Measurements from ENCODE around the gene TUBG2. TPM values are rescaled to one million over a fixed set of nuclear protein-coding genes. Genes with fewer than 3 reads are reported as not detected.

Gene TUBG2
- total RNA-seq, 1 experiment from 2014 or later: 20.9 TPM

DNA sequence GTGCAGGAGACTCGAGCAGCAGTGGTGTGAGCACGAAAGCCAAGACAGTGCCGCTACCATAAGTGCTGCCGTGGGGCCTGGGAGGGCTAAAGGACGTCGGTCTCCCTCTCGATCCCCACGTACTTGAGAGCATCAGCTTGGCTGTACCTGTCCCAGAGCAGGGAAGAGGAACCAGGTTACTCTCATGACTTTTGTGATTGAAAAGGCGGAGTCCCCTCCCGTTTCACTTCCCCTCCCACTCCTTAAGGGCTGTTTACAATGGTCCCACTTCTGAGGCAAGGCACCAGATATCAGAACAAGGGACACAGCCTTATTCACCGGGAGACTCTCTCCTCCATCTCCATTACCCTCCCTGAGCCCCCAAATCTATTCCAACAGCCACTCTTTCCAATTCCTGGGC lies 43.4 kb downstream of the TUBG2 start:
- DNase-seq (ENCODE audit: low read depth, low spot score) (no peak), ATAC-seq (no peak)
- ChIA-PET POLR2A (no interaction called here), CTCF (no interaction called here), RAD21 (ENCODE audit: low non-redundant PET in 1 of 2, low total read pairs in 2 of 2, uncharacterized antibody in 2 of 2, unreplicated experiment in 2 of 2) (no interaction called here)
- intact Hi-C loops (cut with micrococcal nuclease): no loop called here
- Histone ChIP-seq H2AFZ (ENCODE audit: low read depth, low read length, poor library complexity, severe bottlenecking) (no peak overlapping the region), H3K27ac (ENCODE audit: low read depth, low read length) (no peak overlapping the region), H3K36me3 (ENCODE audit: control insufficient read depth in 1 of 2, insufficient read depth in 2 of 2, low read length in 2 of 2) (peaks cover 15 to 28% of the 10 kb centered on the region in 2 experiments; a peak in 3 of 4 replicates), H4K20me1 (ENCODE audit: insufficient read depth) (no peaks in the 10 kb centered on the region), H3K4me1 (ENCODE audit: control insufficient read depth in 1 of 2, insufficient read depth in 2 of 2, low read length in 2 of 2) (no peaks in the 10 kb centered on the region), H3K27me3 (ENCODE audit: insufficient read depth, low read length) (no peaks in the 10 kb centered on the region), H3K9me2 (ENCODE audit: insufficient read depth) (no peaks in the 10 kb centered on the region), H3K4me2 (ENCODE audit: low read length) (no peak overlapping the region), H3K9ac (ENCODE audit: low read length) (no peak overlapping the region), H3K4me3 (replicated peaks in 1 of 2; ENCODE audit: low read depth in 1 of 2, low read length in 2 of 2) (no peak overlapping the region), H3K9me3 (ENCODE audit: control insufficient read depth in 1 of 2, insufficient read depth in 1 of 2, low read depth in 1 of 2, low read length in 2 of 2) (no peaks in the 10 kb centered on the region), H3K79me2 (ENCODE audit: insufficient read depth, low read length) (no peaks in the 10 kb centered on the region)
- BruUV-seq (replicated peaks): no TSS peak
- TF ChIP-seq FOSL1 (IDR thresholded peaks at IDR 0.05; ENCODE audit: low read depth) (no peak), ELF1 (IDR thresholded peaks at IDR 0.05; ENCODE audit: borderline replicate concordance, low read depth) (no peak), ATF3 (IDR thresholded peaks at IDR 0.05) (no peak), MAX (IDR thresholded peaks at IDR 0.05) (no peak), ZNF274 (IDR thresholded peaks at IDR 0.05; ENCODE audit: low read depth, low read length) (no peak), SIN3A (IDR thresholded peaks at IDR 0.05; ENCODE audit: low read depth) (no peak), TCF7L2 (IDR thresholded peaks at IDR 0.05; ENCODE audit: borderline replicate concordance, extremely low read depth, insufficient read depth, insufficient read length) (no peak), SP1 (IDR thresholded peaks at IDR 0.05; ENCODE audit: low read depth) (no peak), RAD21 (IDR thresholded peaks at IDR 0.05; ENCODE audit: low read depth) (no peak), EZH2phosphoT487 (IDR thresholded peaks at IDR 0.05; ENCODE audit: borderline replicate concordance) (no peak), YY1 (IDR thresholded peaks at IDR 0.05; ENCODE audit: extremely low read depth, insufficient replicate concordance, low read depth, low read length) (no peak)
- TF ChIP-seq, protein P1, sequence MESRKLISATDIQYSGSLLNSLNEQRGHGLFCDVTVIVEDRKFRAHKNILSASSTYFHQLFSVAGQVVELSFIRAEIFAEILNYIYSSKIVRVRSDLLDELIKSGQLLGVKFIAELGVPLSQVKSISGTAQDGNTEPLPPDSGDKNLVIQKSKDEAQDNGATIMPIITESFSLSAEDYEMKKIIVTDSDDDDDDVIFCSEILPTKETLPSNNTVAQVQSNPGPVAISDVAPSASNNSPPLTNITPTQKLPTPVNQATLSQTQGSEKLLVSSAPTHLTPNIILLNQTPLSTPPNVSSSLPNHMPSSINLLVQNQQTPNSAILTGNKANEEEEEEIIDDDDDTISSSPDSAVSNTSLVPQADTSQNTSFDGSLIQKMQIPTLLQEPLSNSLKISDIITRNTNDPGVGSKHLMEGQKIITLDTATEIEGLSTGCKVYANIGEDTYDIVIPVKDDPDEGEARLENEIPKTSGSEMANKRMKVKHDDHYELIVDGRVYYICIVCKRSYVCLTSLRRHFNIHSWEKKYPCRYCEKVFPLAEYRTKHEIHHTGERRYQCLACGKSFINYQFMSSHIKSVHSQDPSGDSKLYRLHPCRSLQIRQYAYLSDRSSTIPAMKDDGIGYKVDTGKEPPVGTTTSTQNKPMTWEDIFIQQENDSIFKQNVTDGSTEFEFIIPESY (IDR thresholded peaks at IDR 0.05; ENCODE audit: extremely low read depth, insufficient replicate concordance, low read length): no peak
